Natural killer cell treated with Interleukin-12 subunit alpha and Interleukin-12 subunit beta and Interleukin-15 and Interleukin-18, amount 100 ng/mL, for 72 hours (primary cell): ENCODE measurements around the gene PIK3CG. TPM values are rescaled to one million over a fixed set of nuclear protein-coding genes. Genes with fewer than 3 reads are reported as not detected.

Source experiments
- ATAC-seq, 2 donors: fragments of 150-1000 bp; cut with Tn5 transposase in 1 of 2; sonication (Bioruptor Pico), chemical (Tn5 transposase) in 1 of 2; 2 replicates each; pipeline ENCODE4 v1.10.0; 2021
- DNase-seq: peaks from one replicate; pipeline ENCODE4 v3.0.0; 2022; ENCODE audit warnings: low spot score
- H3K27ac Mint-ChIP-seq, 2 donors: 1 replicate in 1 of 2; 2 replicates in 1 of 2; pipeline ENCODE4 v1.8.0; 2022; ENCODE audit warnings: mixed read lengths in 2 of 2, mild to moderate bottlenecking in 1 of 2, moderate library complexity in 1 of 2
- H3K27me3 Mint-ChIP-seq, 2 donors: 1 replicate in 1 of 2; 2 replicates in 1 of 2; pipeline ENCODE4 v1.8.0; 2022; ENCODE audit warnings: mixed read lengths in 2 of 2
- H3K36me3 Mint-ChIP-seq: one replicate; pipeline ENCODE4 v1.8.0; 2022; ENCODE audit warnings: mixed read lengths
- H3K4me1 Mint-ChIP-seq, 2 donors: 1 replicate in 1 of 2; 2 replicates in 1 of 2; pipeline ENCODE4 v1.8.0; 2022; ENCODE audit warnings: low read depth in 2 of 2, mixed read lengths in 2 of 2, mild to moderate bottlenecking in 1 of 2
- H3K4me3 Mint-ChIP-seq: one replicate; pipeline ENCODE4 v1.8.0; 2022; ENCODE audit warnings: mixed read lengths
- H3K9me3 Mint-ChIP-seq: 2 replicates; pipeline ENCODE4 v1.8.0; 2022; ENCODE audit warnings: mixed read lengths
- total RNA-seq, 2 donors: library from RNA; stranded (reverse); gene quantifications; one replicate each; pipeline ENCODE4 v1.2.3, GENCODE V29; 2022

The PIK3CG gene
- total RNA-seq, 2 donors from 2014 or later, result 64.2 to 80.7 TPM

DNA sequence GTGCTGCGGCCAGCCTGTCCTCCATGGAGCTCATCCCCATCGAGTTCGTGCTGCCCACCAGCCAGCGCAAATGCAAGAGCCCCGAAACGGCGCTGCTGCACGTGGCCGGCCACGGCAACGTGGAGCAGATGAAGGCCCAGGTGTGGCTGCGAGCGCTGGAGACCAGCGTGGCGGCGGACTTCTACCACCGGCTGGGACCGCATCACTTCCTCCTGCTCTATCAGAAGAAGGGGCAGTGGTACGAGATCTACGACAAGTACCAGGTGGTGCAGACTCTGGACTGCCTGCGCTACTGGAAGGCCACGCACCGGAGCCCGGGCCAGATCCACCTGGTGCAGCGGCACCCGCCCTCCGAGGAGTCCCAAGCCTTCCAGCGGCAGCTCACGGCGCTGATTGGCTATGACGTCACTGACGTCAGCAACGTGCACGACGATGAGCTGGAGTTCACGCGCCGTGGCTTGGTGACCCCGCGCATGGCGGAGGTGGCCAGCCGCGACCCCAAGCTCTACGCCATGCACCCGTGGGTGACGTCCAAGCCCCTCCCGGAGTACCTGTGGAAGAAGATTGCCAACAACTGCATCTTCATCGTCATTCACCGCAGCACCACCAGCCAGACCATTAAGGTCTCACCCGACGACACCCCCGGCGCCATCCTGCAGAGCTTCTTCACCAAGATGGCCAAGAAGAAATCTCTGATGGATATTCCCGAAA lies 2.7 kb downstream of the PIK3CG start:
- Mint-ChIP-seq H3K4me3 (peak overlapping the region; percentile 95), H3K27me3 (no peaks in the 10 kb centered on the region), H3K9me3 (no peaks in the 10 kb centered on the region), H3K4me1 (peaks cover 59 to 63% of the 10 kb centered on the region in 2 donors), H3K36me3 (peaks cover 17% of the 10 kb centered on the region), H3K27ac (peak overlapping the region; percentile 93 to 95)
- no peak for ATAC-seq
- DNase-seq, result no peak

GRCh38 chr7:106868364-106868763 lies 3.3 kb downstream of the PIK3CG start:
- Mint-ChIP-seq H3K27me3 (no peaks in the 10 kb centered on the region), H3K36me3 (peaks cover 23% of the 10 kb centered on the region), H3K4me1 (peaks cover 59 to 65% of the 10 kb centered on the region in 2 donors), H3K4me3 (peak overlapping the region; percentile 95), H3K9me3 (no peaks in the 10 kb centered on the region), H3K27ac (peak overlapping the region; percentile 93 to 95)
- ATAC-seq, result no peak
- no peak for DNase-seq

DNA sequence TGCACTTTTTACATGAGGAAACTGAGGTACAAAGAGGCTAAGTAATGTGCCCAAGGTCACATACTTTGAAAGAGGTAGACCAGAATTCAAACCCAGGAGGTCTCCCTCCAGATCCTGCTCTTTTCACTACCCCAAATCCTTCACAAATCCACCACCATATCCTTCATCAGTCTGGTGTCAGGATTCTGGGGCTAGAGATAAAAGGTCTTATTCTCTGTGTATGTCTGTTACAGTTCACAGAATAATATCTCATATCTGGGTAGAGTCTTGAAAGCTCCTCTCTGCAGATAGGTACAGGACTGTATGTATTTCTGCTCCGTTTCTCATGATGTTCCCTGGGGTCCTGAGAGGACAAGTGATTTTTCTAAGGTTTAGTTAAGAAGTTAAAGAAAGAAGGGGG lies 4.9 kb downstream of the PIK3CG start:
- H3K4me1 Mint-ChIP-seq, result peaks cover 60 to 67% of the 10 kb centered on the region in 2 donors
- H3K4me3 Mint-ChIP-seq, result peak overlapping the region; percentile 95
- H3K36me3 Mint-ChIP-seq, result peaks cover 37% of the 10 kb centered on the region
- DNase-seq (no peak), ATAC-seq (no peak)
- H3K27me3 Mint-ChIP-seq, result no peaks in the 10 kb centered on the region
- no peaks in the 10 kb centered on the region for H3K9me3 Mint-ChIP-seq
- peak overlapping the region; percentile 93 to 95 for H3K27ac Mint-ChIP-seq

GRCh38 chr7:106870528-106870927 lies 5.4 kb downstream of the PIK3CG start:
- H3K27me3 Mint-ChIP-seq, result no peaks in the 10 kb centered on the region
- H3K4me1 Mint-ChIP-seq, result peaks cover 60 to 67% of the 10 kb centered on the region in 2 donors
- peak overlapping the region; percentile 93 to 95 for H3K27ac Mint-ChIP-seq
- ATAC-seq, result no peak
- no peaks in the 10 kb centered on the region for H3K9me3 Mint-ChIP-seq
- peak overlapping the region; percentile 95 for H3K4me3 Mint-ChIP-seq
- peaks cover 40% of the 10 kb centered on the region for H3K36me3 Mint-ChIP-seq
- DNase-seq, result no peak

DNA sequence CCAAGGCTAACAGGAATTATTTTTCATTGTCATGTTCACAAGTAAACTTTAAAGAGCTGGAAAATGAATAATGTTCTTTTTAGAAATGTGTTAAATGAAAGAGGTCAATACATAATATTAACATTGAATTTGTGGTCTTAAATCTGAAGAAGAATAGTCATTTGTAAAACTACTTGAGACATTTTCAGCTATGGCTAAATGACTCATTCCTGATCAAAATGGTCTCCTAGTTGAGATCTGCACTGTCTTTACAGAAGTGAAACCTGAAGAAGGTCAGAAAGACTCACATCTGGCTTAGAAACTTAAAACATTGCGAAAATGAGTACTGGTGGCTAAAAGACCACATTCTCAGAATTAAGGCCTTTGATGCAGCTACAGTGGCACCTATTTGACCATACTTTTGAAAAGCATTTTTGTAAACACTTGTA lies 5.9 kb downstream of the PIK3CG start:
- H3K4me3 Mint-ChIP-seq, result peak overlapping the region; percentile 95
- H3K27me3 Mint-ChIP-seq, result no peaks in the 10 kb centered on the region
- H3K36me3 Mint-ChIP-seq, result peaks cover 42% of the 10 kb centered on the region
- DNase-seq (no peak), ATAC-seq (peak; percentile 85 to 90)
- no peaks in the 10 kb centered on the region for H3K9me3 Mint-ChIP-seq
- peaks cover 60 to 68% of the 10 kb centered on the region in 2 donors for H3K4me1 Mint-ChIP-seq
- H3K27ac Mint-ChIP-seq, result peak overlapping the region; percentile 93 to 95

- Mint-ChIP-seq H3K27ac (peak overlapping the region; percentile 93 to 95), H3K9me3 (no peaks in the 10 kb centered on the region), H3K36me3 (peaks cover 42% of the 10 kb centered on the region), H3K4me3 (peak overlapping the region; percentile 95), H3K4me1 (peaks cover 60 to 64% of the 10 kb centered on the region in 2 donors), H3K27me3 (no peaks in the 10 kb centered on the region)
- ATAC-seq (peak in 1 of 2 donors; percentile 36), DNase-seq (no peak)
These were observed 6.9 kb downstream of the PIK3CG start for GRCh38 chr7:106871793-106872571.

DNA sequence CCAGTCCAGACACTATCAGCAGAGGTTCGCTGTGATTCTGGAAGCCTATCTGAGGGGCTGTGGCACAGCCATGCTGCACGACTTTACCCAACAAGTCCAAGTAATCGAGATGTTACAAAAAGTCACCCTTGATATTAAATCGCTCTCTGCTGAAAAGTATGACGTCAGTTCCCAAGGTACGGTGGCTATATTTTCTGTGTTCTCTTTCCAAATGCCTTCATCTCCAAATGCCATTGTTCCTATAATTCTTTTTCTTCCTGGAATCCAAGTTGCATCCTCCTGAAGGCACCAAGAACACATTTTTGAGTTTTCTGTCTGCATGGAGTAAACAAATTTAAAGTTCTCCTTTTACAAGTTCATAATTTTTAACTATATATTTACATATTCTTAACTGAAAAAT lies 7.7 kb downstream of the PIK3CG start:
- Mint-ChIP-seq H3K4me3 (peak overlapping the region; percentile 95), H3K4me1 (peaks cover 62 to 65% of the 10 kb centered on the region in 2 donors), H3K27me3 (no peaks in the 10 kb centered on the region), H3K9me3 (no peaks in the 10 kb centered on the region), H3K36me3 (peaks cover 42% of the 10 kb centered on the region), H3K27ac (peak overlapping the region; percentile 93 to 95)
- no peak for ATAC-seq
- DNase-seq, result no peak

GRCh38 chr7:106874076-106874475 lies 9.0 kb downstream of the PIK3CG start:
- ATAC-seq (no peak), DNase-seq (no peak)
- H3K9me3 Mint-ChIP-seq, result no peaks in the 10 kb centered on the region
- H3K4me3 Mint-ChIP-seq, result peak overlapping the region; percentile 95
- peaks cover 66 to 67% of the 10 kb centered on the region in 2 donors for H3K4me1 Mint-ChIP-seq
- peak overlapping the region; percentile 93 to 95 for H3K27ac Mint-ChIP-seq
- no peaks in the 10 kb centered on the region for H3K27me3 Mint-ChIP-seq
- peaks cover 55% of the 10 kb centered on the region for H3K36me3 Mint-ChIP-seq

DNA sequence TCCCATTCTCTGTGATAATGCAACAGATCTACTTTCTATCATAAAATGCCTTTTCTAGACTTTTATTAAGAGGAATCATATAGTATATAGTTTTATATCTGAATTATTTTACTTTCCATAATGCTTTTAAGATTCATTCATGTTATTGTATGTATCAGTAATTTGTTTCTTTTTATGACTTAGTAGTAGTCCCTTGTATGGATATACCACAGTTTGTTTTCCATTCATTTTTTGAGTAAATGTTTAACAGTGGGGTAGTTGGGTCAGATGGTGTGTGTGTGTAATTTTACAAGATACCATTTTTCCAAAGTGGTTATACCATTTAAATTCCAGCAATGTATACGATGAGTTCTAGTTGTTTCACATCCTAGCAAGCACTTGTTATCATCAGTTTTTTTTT lies 10.4 kb downstream of the PIK3CG start:
- Mint-ChIP-seq H3K4me1 (peaks cover 60 to 64% of the 10 kb centered on the region in 2 donors), H3K9me3 (no peaks in the 10 kb centered on the region)

DNA sequence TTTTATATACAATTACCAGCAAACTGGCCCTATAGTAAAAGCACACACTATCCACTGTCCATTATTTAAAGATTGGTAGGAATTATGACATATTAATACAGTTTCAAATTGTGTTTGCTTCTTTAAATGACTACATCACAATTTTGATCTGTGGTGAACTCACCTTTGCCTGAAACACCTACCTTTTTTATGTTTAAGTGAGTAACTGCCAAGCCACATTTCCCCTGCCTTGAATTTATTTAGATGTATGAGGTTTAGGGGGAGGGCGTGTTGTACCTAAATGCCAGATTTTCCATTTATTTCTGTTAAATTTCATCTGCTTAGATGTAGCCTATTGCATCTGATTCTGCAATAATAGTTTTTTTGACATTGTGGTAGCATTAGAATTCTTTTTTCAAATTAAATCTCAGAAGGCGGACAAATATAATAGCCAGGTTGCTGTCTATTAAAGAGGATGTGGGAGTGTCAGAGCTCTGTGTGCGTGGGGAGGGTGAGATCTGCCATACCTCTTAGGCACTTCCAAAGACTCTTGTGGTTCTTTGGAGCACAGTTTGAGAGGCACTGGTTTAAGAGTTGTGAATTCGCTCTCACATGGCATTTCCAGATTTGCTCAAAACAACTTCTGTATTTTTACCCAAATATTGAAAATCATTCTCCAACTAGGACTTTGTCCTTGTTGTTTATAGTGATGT lies 13.8 kb downstream of the PIK3CG start:
- peak overlapping the region; percentile 45 to 87 for H3K27ac Mint-ChIP-seq
- H3K4me1 Mint-ChIP-seq, result peaks cover 43 to 45% of the 10 kb centered on the region in 2 donors
- peak overlapping the region; percentile 45 for H3K4me3 Mint-ChIP-seq
- DNase-seq, result no peak
- H3K27me3 Mint-ChIP-seq, result no peaks in the 10 kb centered on the region
- peaks cover 65% of the 10 kb centered on the region for H3K36me3 Mint-ChIP-seq
- H3K9me3 Mint-ChIP-seq, result no peaks in the 10 kb centered on the region
- no peak for ATAC-seq

More for the DNA sequence above, 10.4 kb downstream of the PIK3CG start:
- ATAC-seq, result no peak
- H3K27me3 Mint-ChIP-seq, result no peaks in the 10 kb centered on the region
- DNase-seq, result no peak
- H3K36me3 Mint-ChIP-seq, result peaks cover 60% of the 10 kb centered on the region
- H3K4me3 Mint-ChIP-seq, result no peak overlapping the region
- no peak overlapping the region for H3K27ac Mint-ChIP-seq

DNA sequence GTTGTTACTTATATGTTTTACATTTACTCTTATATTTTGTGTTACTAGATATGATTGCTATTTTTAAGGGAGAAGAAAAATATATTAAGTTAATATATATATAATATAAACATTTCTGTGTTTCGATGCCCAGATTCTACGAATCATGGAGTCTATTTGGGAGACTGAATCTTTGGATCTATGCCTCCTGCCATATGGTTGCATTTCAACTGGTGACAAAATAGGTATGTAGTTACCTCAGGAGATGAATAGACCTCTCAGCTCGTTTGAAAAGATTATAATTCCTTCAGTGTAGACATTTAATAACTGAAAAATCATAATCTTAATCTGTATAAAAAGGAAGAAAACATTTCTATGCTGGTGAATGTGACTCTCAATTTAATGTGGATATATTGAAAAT lies 16.9 kb downstream of the PIK3CG start:
- H3K36me3 Mint-ChIP-seq, result peaks cover 80% of the 10 kb centered on the region
- H3K4me3 Mint-ChIP-seq, result no peak overlapping the region
- DNase-seq (no peak), ATAC-seq (no peak)
- H3K27ac Mint-ChIP-seq, result peak overlapping the region; percentile 35 to 86
- peaks cover 40 to 52% of the 10 kb centered on the region in 2 donors for H3K4me1 Mint-ChIP-seq
- no peaks in the 10 kb centered on the region for H3K9me3 Mint-ChIP-seq
- no peaks in the 10 kb centered on the region for H3K27me3 Mint-ChIP-seq

DNA sequence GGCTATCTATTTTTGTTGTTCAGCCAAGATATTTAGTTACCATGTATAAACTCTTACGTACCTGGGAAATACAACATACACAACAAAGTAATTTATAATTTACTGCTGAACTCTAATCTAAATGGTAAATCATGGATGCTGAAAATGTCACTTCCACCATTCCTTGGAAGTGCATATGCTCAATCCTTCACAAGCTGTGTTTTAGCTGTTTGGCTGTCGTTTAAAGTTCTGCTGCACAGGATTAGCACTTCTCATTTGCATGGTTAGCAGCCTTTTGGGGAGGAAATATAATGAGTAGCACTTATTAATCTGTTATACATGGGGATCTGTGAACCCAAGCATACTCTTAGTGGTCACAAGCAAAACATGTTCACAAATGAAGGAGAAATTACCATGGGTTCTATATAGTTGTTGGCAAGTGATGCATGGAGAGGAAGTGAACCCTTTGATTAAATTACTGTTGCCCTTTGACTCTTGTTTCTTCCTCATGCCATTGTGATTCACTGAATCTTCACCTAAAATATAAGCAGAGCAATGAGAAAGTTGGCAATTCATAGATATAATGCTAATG lies 18.5 kb downstream of the PIK3CG start:
- Mint-ChIP-seq H3K4me1 (peaks cover 32 to 38% of the 10 kb centered on the region in 2 donors), H3K27ac (peak overlapping the region; percentile 35 to 86), H3K9me3 (no peaks in the 10 kb centered on the region), H3K27me3 (no peaks in the 10 kb centered on the region), H3K36me3 (peaks cover 85% of the 10 kb centered on the region), H3K4me3 (no peak overlapping the region)
- DNase-seq, result no peak
- no peak for ATAC-seq

GRCh38 chr7:106885652-106886051 lies 20.6 kb downstream of the PIK3CG start:
- no peak overlapping the region for H3K4me3 Mint-ChIP-seq
- DNase-seq, result no peak
- ATAC-seq, result no peak
- peak overlapping the region; percentile 8 to 54 for H3K27ac Mint-ChIP-seq
- H3K9me3 Mint-ChIP-seq, result no peaks in the 10 kb centered on the region
- H3K36me3 Mint-ChIP-seq, result peaks cover 78% of the 10 kb centered on the region
- H3K27me3 Mint-ChIP-seq, result no peaks in the 10 kb centered on the region
- H3K4me1 Mint-ChIP-seq, result peaks cover 24 to 25% of the 10 kb centered on the region in 2 donors
